GM10266 (cell line): ENCODE measurements around the gene SEC24C.

Experiments
- DNase-seq: peaks from one replicate; pipeline ENCODE4 v3.0.0; 2012; ENCODE audit errors: extremely low spot score
- TF ChIP-seq, protein P1 (sequence below): IDR thresholded peaks from 2 replicates; pipeline ENCODE4 v1.5.1; 2012; ENCODE audit warnings: mild to moderate bottlenecking, low read depth; ENCODE audit not compliant: control insufficient read depth, insufficient read depth; ENCODE audit errors: missing control alignments

Gene SEC24C

DNA sequence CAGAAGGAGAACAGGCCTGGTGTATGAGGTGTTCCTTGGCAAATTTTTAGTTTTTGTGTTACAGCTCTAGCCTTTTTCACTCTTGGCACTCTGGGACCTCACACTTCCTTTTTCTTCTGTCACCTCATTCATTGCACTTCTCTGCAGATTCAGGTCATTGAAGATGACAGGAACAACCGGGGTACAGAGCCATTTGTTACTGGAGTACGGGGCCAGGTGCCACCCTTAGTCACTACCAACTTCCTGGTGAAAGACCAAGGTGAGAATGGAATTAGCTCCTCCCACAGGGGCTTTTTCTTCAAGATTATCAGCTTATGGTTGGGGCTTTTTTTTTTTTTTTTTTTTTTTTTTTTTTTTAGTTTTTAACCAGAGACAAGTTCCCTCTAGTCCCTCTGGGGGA, 19.2 kb downstream of the SEC24C start:
- TF ChIP-seq, protein P1, sequence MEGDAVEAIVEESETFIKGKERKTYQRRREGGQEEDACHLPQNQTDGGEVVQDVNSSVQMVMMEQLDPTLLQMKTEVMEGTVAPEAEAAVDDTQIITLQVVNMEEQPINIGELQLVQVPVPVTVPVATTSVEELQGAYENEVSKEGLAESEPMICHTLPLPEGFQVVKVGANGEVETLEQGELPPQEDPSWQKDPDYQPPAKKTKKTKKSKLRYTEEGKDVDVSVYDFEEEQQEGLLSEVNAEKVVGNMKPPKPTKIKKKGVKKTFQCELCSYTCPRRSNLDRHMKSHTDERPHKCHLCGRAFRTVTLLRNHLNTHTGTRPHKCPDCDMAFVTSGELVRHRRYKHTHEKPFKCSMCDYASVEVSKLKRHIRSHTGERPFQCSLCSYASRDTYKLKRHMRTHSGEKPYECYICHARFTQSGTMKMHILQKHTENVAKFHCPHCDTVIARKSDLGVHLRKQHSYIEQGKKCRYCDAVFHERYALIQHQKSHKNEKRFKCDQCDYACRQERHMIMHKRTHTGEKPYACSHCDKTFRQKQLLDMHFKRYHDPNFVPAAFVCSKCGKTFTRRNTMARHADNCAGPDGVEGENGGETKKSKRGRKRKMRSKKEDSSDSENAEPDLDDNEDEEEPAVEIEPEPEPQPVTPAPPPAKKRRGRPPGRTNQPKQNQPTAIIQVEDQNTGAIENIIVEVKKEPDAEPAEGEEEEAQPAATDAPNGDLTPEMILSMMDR: no peak
- no peak for DNase-seq

DNA sequence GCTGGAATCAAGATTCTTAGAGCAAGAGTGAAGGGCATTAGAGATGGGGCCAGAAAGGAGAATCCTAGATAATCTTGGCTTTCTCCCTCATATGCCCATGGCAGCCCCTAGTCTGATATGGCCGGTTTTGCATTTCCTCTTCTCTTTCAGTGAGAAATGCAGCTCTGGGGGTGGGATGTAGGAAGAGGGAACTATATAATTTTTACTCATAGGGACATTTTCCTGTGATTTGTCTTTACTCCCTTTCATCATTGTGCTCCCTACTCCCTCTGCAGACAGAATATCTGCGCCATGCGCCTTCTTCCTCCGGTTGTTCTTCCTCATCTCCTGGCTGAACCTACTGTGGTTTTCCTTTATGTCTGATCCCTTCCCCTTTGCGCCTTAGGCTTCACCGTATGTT, 20.9 kb downstream of the SEC24C start:
- no peak for DNase-seq

DNA sequence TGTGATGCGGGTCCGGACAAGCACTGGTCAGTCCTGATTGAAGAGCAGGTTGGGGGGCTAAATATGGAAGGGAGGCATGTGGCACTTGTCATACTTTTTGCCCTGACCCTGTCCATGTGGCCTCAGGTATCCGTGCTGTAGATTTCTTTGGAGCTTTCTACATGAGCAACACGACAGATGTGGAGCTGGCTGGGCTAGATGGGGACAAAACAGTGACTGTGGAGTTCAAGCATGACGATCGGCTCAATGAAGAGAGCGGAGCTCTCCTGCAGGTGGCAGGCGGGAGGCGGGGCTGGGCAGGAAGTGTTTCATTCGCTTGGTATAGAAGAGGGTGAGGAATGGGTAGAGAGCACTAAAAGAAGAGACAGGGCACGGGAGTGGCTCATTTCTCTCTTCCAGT, 24.7 kb downstream of the SEC24C start:
- TF ChIP-seq, protein P1: peak; percentile 44
- no peak for DNase-seq

More for the DNA sequence above, 20.9 kb downstream of the SEC24C start:
- TF ChIP-seq, protein P1: no peak

DNA sequence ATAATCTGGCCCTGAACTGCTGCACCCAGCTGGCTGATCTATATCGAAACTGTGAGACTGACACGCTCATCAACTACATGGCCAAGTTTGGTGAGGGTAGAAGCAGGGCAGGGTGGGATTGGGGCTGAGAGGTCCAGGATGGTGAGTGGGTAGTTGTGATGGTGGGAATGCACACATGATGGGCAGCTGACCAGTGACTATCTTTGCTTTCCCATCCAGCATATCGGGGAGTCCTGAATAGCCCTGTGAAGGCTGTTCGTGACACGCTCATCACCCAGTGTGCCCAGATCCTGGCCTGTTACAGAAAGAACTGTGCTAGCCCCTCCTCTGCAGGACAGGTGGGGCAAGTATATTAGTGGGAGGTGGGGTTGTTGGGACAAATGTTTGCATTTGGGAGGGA, 25.2 kb downstream of the SEC24C start:
- TF ChIP-seq, protein P1: no peak
- no peak for DNase-seq

DNA sequence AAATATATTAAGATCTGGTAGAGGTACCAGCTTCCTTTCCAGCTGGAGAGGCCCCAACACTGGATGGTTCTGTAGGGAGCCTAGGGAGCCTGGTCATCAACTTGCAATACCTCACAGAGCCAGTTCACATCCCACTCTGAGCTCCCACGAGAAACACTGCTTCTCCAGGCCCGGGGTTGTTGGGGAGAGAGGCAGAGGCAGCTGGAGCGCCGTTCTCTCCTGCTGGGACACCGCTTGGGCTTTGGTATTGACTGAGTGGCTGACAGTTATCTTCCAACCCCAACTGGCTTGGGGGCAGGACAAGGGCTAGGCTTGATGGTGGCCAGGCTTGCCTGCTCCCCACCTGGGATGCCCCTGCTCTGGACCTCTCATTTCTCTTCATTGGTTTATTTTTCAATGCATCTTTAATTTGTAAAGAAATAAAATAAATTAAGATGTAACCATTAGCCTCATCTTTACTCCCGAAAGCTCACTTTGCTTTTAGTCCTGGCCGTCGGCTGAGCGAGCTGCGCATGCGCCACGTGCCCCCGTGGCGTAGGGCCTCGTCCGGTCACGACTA, 27.6 kb downstream of the SEC24C start:
- TF ChIP-seq, protein P1: no peak
- peak; percentile 88 for DNase-seq

DNA sequence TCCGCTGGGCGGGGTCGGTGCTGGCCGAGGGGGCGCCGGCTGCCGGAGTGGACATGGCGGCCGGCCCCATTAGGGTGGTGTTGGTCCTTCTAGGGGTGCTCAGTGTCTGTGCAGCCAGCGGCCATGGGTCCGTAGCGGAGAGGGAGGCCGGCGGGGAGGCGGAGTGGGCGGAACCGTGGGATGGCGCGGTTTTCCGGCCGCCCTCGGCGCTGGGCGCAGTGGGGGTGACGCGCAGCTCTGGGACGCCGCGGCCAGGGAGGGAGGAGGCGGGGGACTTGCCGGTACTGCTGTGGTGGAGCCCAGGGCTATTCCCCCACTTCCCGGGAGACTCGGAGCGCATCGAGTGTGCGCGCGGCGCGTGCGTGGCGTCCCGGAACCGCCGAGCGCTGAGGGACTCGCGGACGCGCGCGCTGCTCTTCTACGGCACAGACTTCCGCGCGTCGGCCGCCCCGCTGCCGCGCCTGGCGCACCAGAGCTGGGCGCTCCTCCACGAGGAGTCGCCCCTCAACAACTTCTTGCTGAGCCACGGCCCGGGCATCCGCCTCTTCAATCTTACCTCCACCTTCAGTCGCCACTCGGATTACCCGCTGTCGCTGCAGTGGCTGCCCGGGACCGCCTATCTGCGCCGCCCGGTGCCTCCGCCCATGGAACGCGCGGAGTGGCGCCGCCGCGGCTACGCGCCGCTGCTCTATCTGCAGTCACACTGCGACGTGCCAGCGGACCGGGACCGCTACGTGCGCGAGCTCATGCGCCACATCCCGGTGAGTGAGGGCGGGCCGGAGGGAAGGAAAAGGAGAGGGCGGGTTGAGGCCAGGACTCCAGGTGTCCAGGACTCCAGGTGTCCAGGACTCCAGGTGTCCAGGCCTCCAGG, 28.3 kb downstream of the SEC24C start:
- peak; percentile 86 for DNase-seq
- TF ChIP-seq, protein P1: peak; percentile 22
